ENCODE results near the gene MED15.
"Not testable (repeated sequence)": the region's sequence is repeated elsewhere in the genome, so short reads cannot be mapped to it uniquely, and the experiment has no call there.

Gene MED15

GRCh38 chr22:20531404-20532201 is 24.2 kb downstream of the MED15 start:
- DNase-seq (ENCODE audit: low spot score): peak; percentile 87

- no peak for DNase-seq (ENCODE audit: low spot score)
Measured at GRCh38 chr22:20532256-20532993, 25.0 kb downstream of the MED15 start.

GRCh38 chr22:20533095-20533878 is 25.9 kb downstream of the MED15 start:
- no peak for DNase-seq (ENCODE audit: low spot score)

- DNase-seq (ENCODE audit: low spot score): no peak
Measured at GRCh38 chr22:20533879-20534265, 26.5 kb downstream of the MED15 start.

- no peak for DNase-seq (ENCODE audit: low spot score)
Measured at GRCh38 chr22:20536590-20537324, 29.3 kb downstream of the MED15 start.

GRCh38 chr22:20537325-20537756 is 29.9 kb downstream of the MED15 start:
- DNase-seq (ENCODE audit: low spot score): no peak

- no peak for DNase-seq (ENCODE audit: low spot score)
Measured at GRCh38 chr22:20537983-20538382, 30.6 kb downstream of the MED15 start.

- DNase-seq (ENCODE audit: low spot score): not testable (repeated sequence)
Measured at GRCh38 chr22:20538875-20539274, 31.5 kb downstream of the MED15 start.

GRCh38 chr22:20542055-20542454 is 34.6 kb downstream of the MED15 start:
- no peak for DNase-seq (ENCODE audit: low spot score)

- no peak for DNase-seq (ENCODE audit: low spot score)
Measured at GRCh38 chr22:20542736-20543135, 35.3 kb downstream of the MED15 start.

GRCh38 chr22:20545318-20545634 is 37.9 kb downstream of the MED15 start:
- not testable (repeated sequence) for DNase-seq (ENCODE audit: low spot score)

- DNase-seq (ENCODE audit: low spot score): no peak
Measured at GRCh38 chr22:20545681-20546521, 38.5 kb downstream of the MED15 start.

GRCh38 chr22:20546541-20546950 is 39.1 kb downstream of the MED15 start:
- DNase-seq (ENCODE audit: low spot score): no peak

- DNase-seq (ENCODE audit: low spot score): no peak
Measured at GRCh38 chr22:20547029-20547428, 39.6 kb downstream of the MED15 start.

GRCh38 chr22:20548806-20549205 is 41.4 kb downstream of the MED15 start:
- DNase-seq (ENCODE audit: low spot score): no peak

GRCh38 chr22:20549232-20549841 is 41.9 kb downstream of the MED15 start:
- no peak for DNase-seq (ENCODE audit: low spot score)

- no peak for DNase-seq (ENCODE audit: low spot score)
Measured at GRCh38 chr22:20550057-20550817, 42.8 kb downstream of the MED15 start.

GRCh38 chr22:20550851-20551744 is 43.7 kb downstream of the MED15 start:
- DNase-seq (ENCODE audit: low spot score): peak; percentile 88

Data from hepatic stellate cell (primary cell).